SKM-1 treated with dmso at 0.1 percent for 144 hours (cell line): ENCODE data around the gene ZNF23.

ENCODE experiments used
- DNase-seq: peaks from one replicate; lab custom pipeline; 2025; ENCODE audit not compliant: unreplicated experiment; lab: John Stamatoyannopoulos, UW

The ZNF23 gene

GRCh38 chr16:71399801-71400563 lies 62.1 kb downstream of the ZNF23 start:
- no peak for DNase-seq
